HG02938 (cell line): ENCODE measurements around the gene SNX18.

Experiments used
- ATAC-seq: cut with Tn5 transposase; IDR thresholded peaks from one replicate; pipeline ENCODE4 v1.9.1; 2021; ENCODE audit warnings: mild to moderate bottlenecking, moderate library complexity; ENCODE audit not compliant: unreplicated experiment

Gene SNX18

DNA sequence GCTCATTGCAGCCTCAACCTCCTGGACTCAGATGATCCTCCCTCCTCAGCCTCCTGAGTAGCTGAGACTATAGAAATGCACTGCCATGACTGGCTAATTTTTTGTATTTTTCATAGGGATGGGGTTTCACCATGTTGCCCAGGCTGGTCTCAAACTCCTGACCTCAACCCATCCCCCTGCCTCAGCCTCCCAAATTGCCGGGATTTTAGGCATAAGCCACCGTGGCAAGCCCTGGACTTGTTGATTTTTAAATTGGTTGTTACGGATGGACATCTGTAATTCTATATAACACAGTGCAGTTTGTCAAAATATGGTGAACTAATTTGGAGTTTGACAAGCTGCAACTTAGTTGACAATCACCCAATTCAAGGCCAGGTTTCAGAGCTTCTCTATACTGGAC is 22.7 kb downstream of the SNX18 start:
- no peak for ATAC-seq

- ATAC-seq, result no peak
These were observed 24.5 kb downstream of the SNX18 start for GRCh38 chr5:54541823-54542783.

- ATAC-seq, result no peak
These were observed 26.5 kb downstream of the SNX18 start for GRCh38 chr5:54544044-54544443.

DNA sequence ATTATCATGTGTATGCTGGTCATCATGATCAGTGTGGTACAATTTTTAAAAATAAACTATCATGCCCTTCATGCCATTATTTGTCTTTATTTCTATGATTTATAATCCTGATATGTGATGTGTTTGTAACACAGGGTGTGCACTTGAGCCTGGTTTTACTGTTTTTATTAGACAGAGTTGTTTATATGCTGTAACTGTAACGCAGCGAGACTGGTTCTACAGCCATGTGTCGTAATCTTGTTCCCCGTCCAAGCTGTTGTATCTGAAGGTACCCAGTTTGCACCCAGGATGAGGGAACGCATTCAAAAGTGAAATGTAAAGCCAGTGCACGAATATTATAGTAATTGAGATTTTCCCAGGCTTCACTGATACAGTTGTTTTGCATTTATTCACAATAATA is 28.2 kb downstream of the SNX18 start:
- ATAC-seq, result no peak

DNA sequence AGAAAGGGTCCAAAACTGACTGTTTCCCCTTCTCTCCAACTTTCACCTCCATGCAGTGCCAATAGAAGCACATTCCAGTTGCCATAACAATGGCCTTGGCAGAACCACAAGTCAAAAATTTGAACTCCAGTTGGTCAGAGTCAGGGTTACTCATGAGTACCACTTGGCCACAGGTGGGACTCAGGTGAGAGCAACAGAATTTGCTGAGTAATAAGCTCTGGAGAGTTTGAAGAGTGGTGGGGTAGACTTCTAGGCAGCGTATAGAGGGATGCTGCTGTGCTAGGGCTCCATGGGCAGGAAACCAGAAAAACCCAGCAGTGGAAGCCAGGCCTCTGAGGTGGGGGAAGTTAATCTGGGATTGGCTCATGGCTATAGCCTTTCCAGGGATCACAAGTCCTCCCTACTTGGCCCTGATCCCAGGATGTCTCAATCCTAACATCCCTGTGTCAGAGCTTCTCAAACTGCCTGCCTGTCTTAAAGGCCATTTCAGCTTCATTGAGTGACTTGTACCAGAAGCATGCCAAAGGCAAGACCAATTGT is 30.2 kb downstream of the SNX18 start:
- no peak for ATAC-seq

GRCh38 chr5:54548565-54548964 is 31.0 kb downstream of the SNX18 start:
- no peak for ATAC-seq

DNA sequence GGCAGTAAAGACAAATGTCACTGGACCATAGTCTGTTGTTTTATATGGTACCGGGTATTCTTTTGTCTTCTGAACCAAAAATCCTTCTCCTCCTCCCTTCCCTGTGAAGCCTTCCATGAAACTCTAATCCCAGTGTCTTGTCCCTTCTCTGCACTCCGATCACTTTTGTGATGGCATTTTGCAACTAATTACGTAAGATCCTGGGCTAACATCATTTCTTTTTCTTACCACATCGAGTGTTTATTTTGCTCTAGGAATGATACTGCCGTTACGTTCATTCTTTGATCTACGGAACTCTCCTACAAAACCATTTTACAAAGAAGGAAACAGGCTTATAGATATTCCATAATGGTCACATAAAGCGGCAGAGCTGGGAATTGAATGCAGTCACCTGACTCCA is 33.7 kb downstream of the SNX18 start:
- ATAC-seq, result no peak

DNA sequence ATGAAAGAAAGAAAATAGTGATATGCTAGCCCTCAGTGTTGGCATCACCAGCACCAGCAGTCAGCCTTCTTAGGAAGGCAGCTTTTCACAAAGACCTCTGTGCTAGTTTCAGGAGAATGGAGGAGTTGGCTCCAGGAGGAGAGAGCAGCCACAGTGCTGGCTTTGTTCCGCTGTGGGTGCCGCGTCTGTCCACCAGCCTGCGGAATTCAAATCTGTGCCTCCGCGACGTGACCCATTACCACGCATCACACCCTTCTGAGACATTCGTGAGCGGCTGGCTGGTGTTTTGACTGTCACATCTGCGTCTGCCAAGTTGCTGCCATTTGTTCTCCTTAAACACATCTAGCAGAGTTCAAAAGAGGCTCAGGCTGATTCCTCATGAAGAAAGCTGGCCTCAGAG is 34.4 kb downstream of the SNX18 start:
- ATAC-seq, result no peak

DNA sequence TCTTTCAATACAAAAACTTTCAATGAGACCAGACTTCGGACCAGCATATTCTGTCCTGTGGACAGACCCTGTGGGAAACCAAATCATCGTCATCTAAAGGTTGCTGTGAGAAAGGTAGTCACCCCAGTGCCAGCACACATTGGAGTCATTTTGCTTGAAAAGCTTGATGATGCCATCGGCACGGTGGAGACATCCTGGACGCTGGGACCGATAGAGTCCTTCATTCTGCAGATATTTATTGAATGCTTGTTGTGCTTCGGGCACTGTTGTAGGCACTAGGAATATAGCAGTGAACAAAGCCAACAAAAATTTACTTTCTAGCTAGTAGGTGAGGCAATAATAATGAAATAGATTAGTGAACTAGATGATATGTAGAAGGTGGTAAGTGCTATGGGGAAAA is 34.9 kb downstream of the SNX18 start:
- ATAC-seq, result no peak

DNA sequence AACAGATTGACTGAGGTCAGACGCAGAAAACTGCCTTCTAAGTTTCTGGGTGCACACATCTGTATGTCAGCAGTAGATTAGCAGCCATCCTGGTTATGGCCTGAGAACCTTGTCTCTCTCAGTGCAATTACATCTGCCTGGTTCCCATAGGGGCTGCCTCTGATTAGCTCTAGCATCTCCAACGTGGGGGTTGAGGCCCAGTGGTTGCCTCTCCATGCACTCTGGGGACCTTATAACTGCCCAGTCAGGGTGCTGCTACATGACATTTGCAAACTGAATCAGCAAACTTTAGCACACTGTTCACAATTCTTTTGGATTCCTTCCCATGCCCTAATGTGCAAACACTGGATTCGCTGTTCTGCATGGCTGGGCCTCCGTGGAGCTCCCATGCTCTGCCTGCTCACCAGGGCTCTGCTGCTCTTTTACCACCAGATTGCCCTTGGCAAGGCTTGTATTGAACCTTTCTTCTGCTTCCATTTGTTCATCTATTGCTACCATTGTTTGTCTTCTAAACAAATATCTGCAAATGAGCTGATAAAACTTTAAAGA is 36.2 kb downstream of the SNX18 start:
- ATAC-seq, result no peak

- no peak for ATAC-seq
These were observed 38.6 kb downstream of the SNX18 start for GRCh38 chr5:54556141-54556540.

GRCh38 chr5:54558362-54558761 is 40.8 kb downstream of the SNX18 start:
- no peak for ATAC-seq

DNA sequence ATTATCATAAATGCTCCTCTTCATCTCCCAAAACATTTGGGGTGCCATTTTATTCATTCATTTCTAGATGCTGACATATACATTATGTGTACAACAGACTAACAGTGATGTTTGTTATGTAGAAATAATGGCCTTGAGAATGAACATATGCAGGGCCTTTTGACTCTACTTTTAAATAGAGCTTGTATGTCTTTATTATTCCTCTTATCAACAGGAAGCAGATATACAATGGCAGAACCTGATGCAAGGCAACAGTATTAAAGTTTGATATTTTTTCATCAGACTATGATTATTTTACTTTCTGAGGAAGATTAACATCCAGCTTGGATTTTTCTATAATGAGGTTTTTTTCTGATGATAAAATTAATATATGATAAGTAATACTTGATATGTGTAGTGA is 44.1 kb downstream of the SNX18 start:
- no peak for ATAC-seq

- no peak for ATAC-seq
These were observed 45.7 kb downstream of the SNX18 start for GRCh38 chr5:54563083-54563761.

DNA sequence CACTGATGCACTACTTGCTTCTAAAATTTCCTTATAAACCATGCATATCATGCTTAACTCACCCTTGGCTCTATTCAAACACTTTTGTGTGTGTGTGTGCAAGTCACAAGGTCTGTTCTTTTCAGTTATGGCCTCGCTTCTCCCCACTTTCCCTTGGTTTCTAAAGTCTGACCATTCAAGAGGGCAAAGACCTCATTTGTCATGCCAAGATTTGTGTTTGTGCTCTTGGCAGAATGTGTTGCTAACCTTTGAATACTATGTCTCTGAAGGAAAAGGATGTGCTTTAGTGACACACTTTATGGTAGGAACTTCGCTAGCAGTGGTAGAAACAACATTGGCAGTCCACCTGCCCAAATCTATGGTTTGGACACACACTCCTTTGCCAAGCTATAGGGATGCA is 50.4 kb downstream of the SNX18 start:
- no peak for ATAC-seq

DNA sequence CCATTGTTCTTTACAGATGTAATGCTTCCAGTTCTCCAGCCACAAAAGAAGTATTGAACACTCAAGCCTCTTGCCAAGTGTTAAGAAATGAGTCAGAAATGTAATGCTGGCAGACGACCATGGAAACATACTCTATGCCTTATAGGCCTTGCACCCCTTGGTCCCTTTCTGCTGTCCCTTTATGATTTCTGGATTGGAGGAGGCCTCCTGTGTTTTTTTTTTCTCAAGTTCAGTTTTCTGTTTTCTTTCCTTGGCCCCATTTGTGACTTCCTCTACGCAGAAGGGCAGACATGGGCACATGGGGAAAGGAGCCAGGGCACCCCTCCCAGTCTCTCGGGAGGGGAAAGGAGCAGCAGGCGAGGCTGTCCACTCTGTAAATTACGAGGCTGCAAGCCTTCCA is 53.4 kb downstream of the SNX18 start:
- ATAC-seq, result no peak

DNA sequence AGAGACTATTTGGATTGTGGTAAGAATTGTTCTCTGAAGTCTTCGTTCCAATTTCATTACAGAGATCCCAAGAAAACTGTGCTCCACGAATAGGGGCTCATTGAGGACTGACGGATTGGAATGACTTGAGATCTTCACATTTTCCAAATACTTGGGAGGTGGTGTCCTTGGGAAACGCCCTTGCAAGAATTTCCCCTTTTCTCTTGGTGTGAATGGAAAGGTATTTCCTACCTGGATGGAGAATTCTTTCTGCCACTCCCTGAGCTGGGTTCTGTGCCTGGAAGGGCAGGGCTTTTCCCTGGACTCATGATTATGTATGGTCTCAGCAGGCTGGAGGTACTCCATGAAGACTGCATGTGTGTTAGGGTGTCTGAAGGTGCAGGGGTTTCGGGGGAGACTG is 53.9 kb downstream of the SNX18 start:
- ATAC-seq, result no peak

GRCh38 chr5:54573812-54574489 is 56.4 kb downstream of the SNX18 start:
- no peak for ATAC-seq

GRCh38 chr5:54577528-54577927 is 60.0 kb downstream of the SNX18 start:
- ATAC-seq, result no peak

DNA sequence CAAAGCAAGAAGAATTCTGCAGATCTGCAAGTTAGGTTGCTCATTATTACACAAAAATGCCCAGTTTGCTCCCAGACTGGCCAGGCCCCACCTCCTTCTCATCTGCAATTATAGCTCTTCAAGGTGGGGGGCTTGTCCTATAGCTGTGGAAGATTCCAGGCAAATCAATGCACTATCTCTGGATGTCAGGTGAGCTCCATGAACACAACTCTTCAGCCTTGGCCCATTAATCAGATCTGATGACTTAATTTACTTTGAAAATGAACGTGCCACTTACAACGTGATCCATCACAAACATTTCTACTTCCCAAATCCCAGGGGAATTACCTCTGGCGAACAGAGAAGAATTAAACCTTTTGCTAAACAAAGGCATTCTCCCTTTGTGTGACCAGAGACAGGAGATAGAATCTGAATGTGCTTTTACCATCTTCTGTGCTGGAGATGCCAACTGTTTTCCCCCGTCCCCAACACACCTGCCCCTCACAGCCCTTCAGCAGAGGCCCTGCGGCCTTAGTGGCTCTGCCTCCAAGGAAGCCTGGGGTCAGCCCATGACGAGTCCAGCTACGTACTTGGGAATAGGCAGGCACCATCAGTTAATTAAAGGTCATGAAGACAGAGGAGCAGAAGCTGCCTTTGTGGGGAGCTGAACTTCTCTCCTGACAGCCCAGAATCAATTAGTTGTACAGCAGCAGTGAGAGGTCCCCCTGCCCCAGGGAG is 60.5 kb downstream of the SNX18 start:
- ATAC-seq, result no peak
